Measurements from ENCODE around the gene IGF2BP2.
"Not testable (repeated sequence)": the region's sequence is repeated elsewhere in the genome, so short reads cannot be mapped to it uniquely, and the experiment has no call there.

Gene IGF2BP2

DNA sequence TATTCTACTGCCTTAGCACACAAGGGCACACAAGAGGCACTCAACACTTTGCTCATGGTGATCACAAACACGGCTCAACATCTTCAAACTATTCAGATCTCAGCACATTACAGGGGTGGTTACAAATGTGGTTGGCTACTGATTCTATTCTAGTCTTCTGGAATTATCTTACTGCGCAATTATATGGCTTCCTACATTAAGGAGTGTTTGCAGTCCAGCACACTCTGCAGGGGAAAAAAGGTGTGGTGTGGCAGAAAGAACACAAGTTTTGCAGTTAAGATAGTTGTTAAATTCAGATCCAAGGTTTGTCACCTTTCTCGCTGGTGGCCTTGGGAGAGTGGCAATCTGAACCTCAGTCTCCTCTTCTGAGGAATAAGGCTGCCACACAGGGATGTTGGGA is 31.9 kb downstream of the IGF2BP2 start:
- DNase-seq (ENCODE audit: low read depth), result no peak
- no peak overlapping the region for H3K4me3 ChIP-seq (ENCODE audit: low read depth, low read length)
- TF ChIP-seq CTCF (IDR thresholded peaks at IDR 0.05; ENCODE audit: low read depth, low read length) (no peak), MYC (IDR thresholded peaks at IDR 0.05; ENCODE audit: low read depth, low read length) (no peak), POLR2A (IDR thresholded peaks at IDR 0.05; ENCODE audit: extremely low read depth, insufficient read length) (no peak)
- TF ChIP-seq, protein P1, sequence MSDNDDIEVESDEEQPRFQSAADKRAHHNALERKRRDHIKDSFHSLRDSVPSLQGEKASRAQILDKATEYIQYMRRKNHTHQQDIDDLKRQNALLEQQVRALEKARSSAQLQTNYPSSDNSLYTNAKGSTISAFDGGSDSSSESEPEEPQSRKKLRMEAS (IDR thresholded peaks at IDR 0.05; ENCODE audit: low read depth, low read length), result no peak

- no peak overlapping the region for H3K4me3 ChIP-seq (ENCODE audit: low read depth, low read length)
- TF ChIP-seq POLR2A (IDR thresholded peaks at IDR 0.05; ENCODE audit: extremely low read depth, insufficient read length) (no peak), MYC (IDR thresholded peaks at IDR 0.05; ENCODE audit: low read depth, low read length) (no peak), CTCF (IDR thresholded peaks at IDR 0.05; ENCODE audit: low read depth, low read length) (no peak)
- TF ChIP-seq, protein P1 (IDR thresholded peaks at IDR 0.05; ENCODE audit: low read depth, low read length), result no peak
- no peak for DNase-seq (ENCODE audit: low read depth)
Measured at GRCh38 chr3:185789891-185790830, 34.7 kb downstream of the IGF2BP2 start.

- DNase-seq (ENCODE audit: low read depth), result no peak
- no peak for TF ChIP-seq CTCF (IDR thresholded peaks at IDR 0.05; ENCODE audit: low read depth, low read length)
- H3K4me3 ChIP-seq (ENCODE audit: low read depth, low read length), result no peak overlapping the region
Measured at GRCh38 chr3:185789134-185789533, 35.7 kb downstream of the IGF2BP2 start.

GRCh38 chr3:185788292-185788691 is 36.5 kb downstream of the IGF2BP2 start:
- no peak overlapping the region for H3K4me3 ChIP-seq (ENCODE audit: low read depth, low read length)
- no peak for DNase-seq (ENCODE audit: low read depth)
- TF ChIP-seq POLR2A (IDR thresholded peaks at IDR 0.05; ENCODE audit: extremely low read depth, insufficient read length) (no peak), CTCF (IDR thresholded peaks at IDR 0.05; ENCODE audit: low read depth, low read length) (no peak), MYC (IDR thresholded peaks at IDR 0.05; ENCODE audit: low read depth, low read length) (no peak)
- TF ChIP-seq, protein P1 (IDR thresholded peaks at IDR 0.05; ENCODE audit: low read depth, low read length), result no peak

DNA sequence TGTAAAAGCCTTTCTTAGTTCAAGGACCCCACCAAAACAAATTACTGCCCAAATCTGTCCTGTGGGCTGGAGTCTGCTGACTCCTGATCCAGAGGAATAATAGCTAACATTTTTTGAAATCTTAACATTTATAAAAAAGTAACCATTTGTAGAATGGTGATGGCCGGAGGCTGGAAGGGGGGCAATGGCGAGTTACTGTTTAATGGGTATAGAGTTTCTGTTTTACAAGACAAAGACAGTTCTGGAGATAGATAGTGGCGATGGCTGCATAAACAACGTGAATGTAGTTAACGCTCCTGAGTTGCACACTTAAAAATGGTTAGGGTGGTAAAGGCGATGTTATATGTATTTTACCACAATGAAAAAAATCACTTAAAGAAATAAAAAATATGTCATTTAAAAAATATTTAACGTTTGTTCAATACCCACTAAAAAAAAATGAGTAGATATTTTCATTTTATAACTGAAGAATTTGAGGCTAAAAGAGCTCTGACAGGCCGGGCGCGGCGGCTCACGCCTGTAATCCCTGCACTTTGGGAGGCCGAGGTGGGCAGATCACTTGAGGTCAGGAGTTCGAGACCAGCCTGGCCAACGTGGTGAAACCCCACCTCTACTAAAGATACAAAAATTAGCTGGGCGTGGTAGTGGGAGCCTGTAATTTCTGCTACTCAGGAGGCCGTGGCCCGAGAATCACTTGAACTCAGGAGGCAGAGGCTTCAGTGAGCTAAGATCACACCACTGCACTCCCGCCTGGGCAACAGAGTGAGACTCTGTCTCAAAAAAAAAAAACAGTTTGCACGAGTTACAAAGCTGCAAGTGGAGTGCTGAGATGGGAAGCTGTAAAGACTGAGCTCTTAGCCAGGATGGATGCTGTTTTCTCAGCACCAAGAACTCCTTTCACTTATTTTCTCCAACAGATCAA is 37.6 kb downstream of the IGF2BP2 start:
- no peak for TF ChIP-seq MYC (IDR thresholded peaks at IDR 0.05; ENCODE audit: low read depth, low read length)
- TF ChIP-seq CTCF (IDR thresholded peaks at IDR 0.05; ENCODE audit: low read depth, low read length), result no peak
- no peak for TF ChIP-seq POLR2A (IDR thresholded peaks at IDR 0.05; ENCODE audit: extremely low read depth, insufficient read length)
- TF ChIP-seq, protein P1 (IDR thresholded peaks at IDR 0.05; ENCODE audit: low read depth, low read length), result no peak
- no peak overlapping the region for H3K4me3 ChIP-seq (ENCODE audit: low read depth, low read length)
- no peak for DNase-seq (ENCODE audit: low read depth)

- H3K4me3 ChIP-seq (ENCODE audit: low read depth, low read length); DNase-seq (ENCODE audit: low read depth): not testable (repeated sequence)
Measured at GRCh38 chr3:185786258-185786657, 38.6 kb downstream of the IGF2BP2 start.
